Muscle layer of duodenum (tissue), 2 donors: Measurements from ENCODE around the gene MRAS.
A peak's percentile ranks its signal among the peaks of the same experiment; 100 is the strongest.

Experiments used
- H3K27ac ChIP-seq: one replicate; pipeline ENCODE4 v1.7.0; 2013; ENCODE audit warnings: mild to moderate bottlenecking, low read length
- H3K27me3 ChIP-seq: one replicate; pipeline ENCODE4 v1.7.0; 2013; ENCODE audit warnings: low read depth, mild to moderate bottlenecking, control low read depth, low read length
- H3K36me3 ChIP-seq, 2 donors: one replicate each; pipeline ENCODE4 v1.7.0; 2013; ENCODE audit warnings: low read length in 2 of 2, control low read depth in 1 of 2, mild to moderate bottlenecking in 1 of 2; ENCODE audit not compliant: insufficient read depth in 2 of 2, control insufficient read depth in 1 of 2
- H3K4me1 ChIP-seq, 2 donors: one replicate each; pipeline ENCODE4 v1.7.0; 2013; ENCODE audit warnings: low read length in 2 of 2, mild to moderate bottlenecking in 2 of 2, control low read depth in 1 of 2, moderate library complexity in 1 of 2; ENCODE audit not compliant: insufficient read depth in 2 of 2, control insufficient read depth in 1 of 2
- H3K4me3 ChIP-seq, 2 donors: one replicate each; pipeline ENCODE4 v1.7.0; 2013; ENCODE audit warnings: low read length in 2 of 2, low read depth in 1 of 2, mild to moderate bottlenecking in 1 of 2
- H3K9me3 ChIP-seq, 2 donors: one replicate each; pipeline ENCODE4 v1.7.0; 2013; ENCODE audit warnings: low read length in 2 of 2, control low read depth in 1 of 2, mild to moderate bottlenecking in 1 of 2; ENCODE audit not compliant: control insufficient read depth in 1 of 2
- donor health status: healthy.

The MRAS gene

DNA sequence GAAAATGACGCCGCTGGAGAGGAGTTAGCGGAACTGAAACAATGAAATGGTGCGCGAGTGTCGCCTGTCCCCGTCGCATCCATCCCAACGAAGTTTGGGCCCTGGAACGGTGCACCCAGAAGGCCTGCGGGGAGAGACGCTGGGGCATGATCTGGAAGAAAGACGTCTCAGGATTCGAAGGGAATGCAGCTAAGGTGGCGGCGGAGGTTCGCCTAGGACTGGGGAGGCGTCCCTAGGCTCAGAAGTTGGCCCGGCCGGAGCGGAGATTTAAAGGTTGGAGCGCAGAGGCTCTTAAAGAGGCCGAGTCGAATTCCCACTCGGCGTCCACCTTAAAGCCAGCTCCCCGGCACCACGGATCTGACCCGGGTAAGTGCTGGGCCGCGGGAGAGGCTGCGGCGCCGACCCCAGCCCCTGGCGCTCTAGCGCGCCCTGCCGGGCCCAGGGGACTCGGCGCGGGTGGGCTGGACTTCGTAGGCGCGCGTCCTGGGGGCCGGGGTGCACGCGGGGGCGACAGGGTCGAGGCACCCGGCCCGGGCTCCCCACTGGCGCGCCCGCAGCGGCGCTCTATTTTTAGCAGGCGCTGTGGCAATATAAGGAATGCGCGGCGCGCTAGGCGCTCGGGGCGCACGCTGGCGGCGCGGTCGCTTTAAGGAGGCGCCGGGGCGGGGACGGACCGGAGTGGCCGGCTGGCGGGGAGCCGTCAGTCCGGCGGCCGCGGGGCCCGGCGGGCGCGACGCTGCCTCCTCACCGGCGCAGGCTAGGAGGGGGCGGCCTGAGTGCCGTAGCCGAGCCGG, at the start of gene MRAS:
TSS of gene MRAS (plus strand) at position 620 of the 794 bp plus-strand sequence. CDS start 24,305 bp downstream, outside the sequence.
- Histone ChIP-seq H3K4me3 (peak within 1 kb of the TSS; percentile 71 to 89), H3K27ac (peak within 1 kb of the TSS; percentile 75), H3K4me1 (peaks cover 0 to 14% of the 10 kb centered on the region in 2 donors), H3K36me3 (no peaks in the 10 kb centered on the region), H3K27me3 (no peaks in the 10 kb centered on the region), H3K9me3 (no peaks in the 10 kb centered on the region)

DNA sequence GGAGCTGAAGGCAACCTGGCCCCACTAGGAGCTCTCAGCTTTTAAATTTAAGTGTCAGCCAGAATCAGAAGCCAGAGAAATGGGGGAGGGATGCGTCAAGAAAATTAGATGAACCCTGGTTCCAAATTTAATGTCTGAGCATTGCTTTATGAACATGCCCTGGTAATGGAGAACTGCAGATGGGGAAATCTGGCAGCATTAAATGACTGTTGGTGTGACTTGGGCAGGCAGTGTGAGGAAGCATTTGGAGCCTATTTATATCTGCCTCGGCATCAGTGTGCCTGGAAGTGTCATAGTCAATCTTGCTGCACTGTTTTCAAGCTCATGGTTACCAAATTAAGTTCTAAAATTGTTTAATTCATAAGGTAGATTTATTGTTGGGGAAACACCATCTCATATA, 47.7 kb upstream of the MRAS start:
- H3K27ac ChIP-seq: no peak overlapping the region
- H3K27me3 ChIP-seq: no peaks in the 10 kb centered on the region
- no peaks in the 10 kb centered on the region for H3K4me1 ChIP-seq
- no peak overlapping the region for H3K4me3 ChIP-seq
- H3K9me3 ChIP-seq: no peaks in the 10 kb centered on the region
- peaks cover 18 to 28% of the 10 kb centered on the region in 2 donors for H3K36me3 ChIP-seq

GRCh38 chr3:138303474-138303873, 44.9 kb upstream of the MRAS start:
- no peaks in the 10 kb centered on the region for H3K4me1 ChIP-seq
- no peak overlapping the region for H3K4me3 ChIP-seq
- H3K27ac ChIP-seq: no peak overlapping the region
- peaks cover 1 to 9% of the 10 kb centered on the region in 2 donors for H3K36me3 ChIP-seq
- H3K9me3 ChIP-seq: peaks cover 5 to 8% of the 10 kb centered on the region in 2 donors
- H3K27me3 ChIP-seq: no peaks in the 10 kb centered on the region

GRCh38 chr3:138307899-138308298, 40.5 kb upstream of the MRAS start:
- Histone ChIP-seq H3K36me3 (no peaks in the 10 kb centered on the region), H3K27me3 (no peaks in the 10 kb centered on the region), H3K27ac (no peak overlapping the region), H3K4me3 (no peak overlapping the region), H3K4me1 (no peaks in the 10 kb centered on the region), H3K9me3 (peaks cover 8 to 15% of the 10 kb centered on the region in 2 donors)

GRCh38 chr3:138308783-138309182, 39.6 kb upstream of the MRAS start:
- Histone ChIP-seq H3K4me1 (no peaks in the 10 kb centered on the region), H3K9me3 (peaks cover 8 to 15% of the 10 kb centered on the region in 2 donors), H3K36me3 (no peaks in the 10 kb centered on the region), H3K27ac (no peak overlapping the region), H3K27me3 (no peaks in the 10 kb centered on the region), H3K4me3 (no peak overlapping the region)

DNA sequence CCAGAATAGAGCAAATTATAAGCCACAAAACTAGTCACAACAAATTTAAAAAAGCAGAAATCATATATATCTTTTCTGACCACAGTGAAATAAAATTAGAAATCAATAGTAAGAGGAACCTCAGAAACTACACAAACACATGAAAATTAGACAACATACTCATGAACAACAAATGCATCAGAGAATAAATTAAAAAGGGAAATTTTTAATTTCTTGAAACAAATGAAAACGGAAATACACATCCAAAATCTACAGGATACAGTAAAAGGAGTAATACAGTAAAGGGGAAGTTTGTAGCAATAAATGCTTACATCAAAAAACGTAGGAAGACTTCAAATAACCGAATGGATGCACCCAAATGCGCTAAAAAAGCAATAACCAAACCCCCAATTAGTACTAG, 37.9 kb upstream of the MRAS start:
- Histone ChIP-seq H3K27me3 (no peaks in the 10 kb centered on the region), H3K36me3 (no peaks in the 10 kb centered on the region), H3K9me3 (peaks cover 8 to 15% of the 10 kb centered on the region in 2 donors), H3K4me1 (no peaks in the 10 kb centered on the region), H3K27ac (no peak overlapping the region), H3K4me3 (no peak overlapping the region)

GRCh38 chr3:138314751-138315150, 33.6 kb upstream of the MRAS start:
- no peaks in the 10 kb centered on the region for H3K36me3 ChIP-seq
- no peaks in the 10 kb centered on the region for H3K9me3 ChIP-seq
- no peaks in the 10 kb centered on the region for H3K27me3 ChIP-seq
- no peaks in the 10 kb centered on the region for H3K4me1 ChIP-seq
- H3K4me3 ChIP-seq: no peak overlapping the region
- H3K27ac ChIP-seq: no peak overlapping the region

DNA sequence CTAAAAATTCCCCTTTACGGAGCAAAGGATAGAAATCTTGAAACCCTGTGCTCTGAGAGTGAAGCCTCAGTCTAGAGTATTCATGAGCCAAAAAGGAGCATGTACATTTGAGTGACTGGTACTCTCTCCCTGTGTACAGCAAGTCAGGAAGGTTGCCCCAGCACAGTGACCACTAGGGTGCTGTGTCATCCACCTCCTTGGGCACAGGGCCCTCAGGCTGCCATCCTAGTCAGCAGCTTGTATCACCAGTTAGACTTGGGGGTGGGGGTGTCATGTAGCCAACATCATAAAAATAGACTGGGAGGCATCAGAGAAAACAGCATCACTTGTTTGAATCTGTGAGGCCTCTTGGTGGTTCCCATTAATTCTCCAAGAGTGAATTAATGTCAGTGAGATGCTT, 30.7 kb upstream of the MRAS start:
- H3K27ac ChIP-seq: no peak overlapping the region
- H3K27me3 ChIP-seq: no peaks in the 10 kb centered on the region
- H3K36me3 ChIP-seq: no peaks in the 10 kb centered on the region
- no peaks in the 10 kb centered on the region for H3K9me3 ChIP-seq
- no peaks in the 10 kb centered on the region for H3K4me1 ChIP-seq
- no peak overlapping the region for H3K4me3 ChIP-seq

GRCh38 chr3:138323971-138324370, 24.4 kb upstream of the MRAS start:
- no peaks in the 10 kb centered on the region for H3K27me3 ChIP-seq
- H3K4me3 ChIP-seq: no peak overlapping the region
- H3K36me3 ChIP-seq: no peaks in the 10 kb centered on the region
- no peaks in the 10 kb centered on the region for H3K9me3 ChIP-seq
- no peak overlapping the region for H3K27ac ChIP-seq
- H3K4me1 ChIP-seq: peaks cover 0 to 6% of the 10 kb centered on the region in 2 donors

- H3K4me1 ChIP-seq: peaks cover 0 to 13% of the 10 kb centered on the region in 2 donors
- H3K4me3 ChIP-seq: no peak overlapping the region
- no peaks in the 10 kb centered on the region for H3K27me3 ChIP-seq
- H3K36me3 ChIP-seq: no peaks in the 10 kb centered on the region
- no peak overlapping the region for H3K27ac ChIP-seq
- no peaks in the 10 kb centered on the region for H3K9me3 ChIP-seq
Measured at GRCh38 chr3:138325990-138326389, 22.4 kb upstream of the MRAS start.

- Histone ChIP-seq H3K9me3 (no peaks in the 10 kb centered on the region), H3K27ac (no peak overlapping the region), H3K36me3 (no peaks in the 10 kb centered on the region), H3K27me3 (no peaks in the 10 kb centered on the region), H3K4me1 (peaks cover 0 to 13% of the 10 kb centered on the region in 2 donors), H3K4me3 (no peak overlapping the region)
Measured at GRCh38 chr3:138326866-138327595, 21.3 kb upstream of the MRAS start.
